Mucosa of stomach (tissue), 1 donor: ENCODE measurements around the gene SOD3.

Source experiments
- H3K27me3 ChIP-seq: one replicate; pipeline ENCODE4 v1.7.0; 2013; ENCODE audit warnings: mild to moderate bottlenecking, low read length; ENCODE audit not compliant: control insufficient read depth, insufficient read depth
- H3K36me3 ChIP-seq: one replicate; pipeline ENCODE4 v1.7.0; 2013; ENCODE audit warnings: low read length; ENCODE audit not compliant: control insufficient read depth, insufficient read depth
- H3K4me1 ChIP-seq: one replicate; pipeline ENCODE4 v1.7.0; 2013; ENCODE audit warnings: mild to moderate bottlenecking, low read length; ENCODE audit not compliant: control insufficient read depth, insufficient read depth
- H3K4me3 ChIP-seq: one replicate; pipeline ENCODE4 v1.7.0; 2013; ENCODE audit warnings: low read length
- H3K9ac ChIP-seq: one replicate; pipeline ENCODE4 v1.7.0; 2013; ENCODE audit warnings: mild to moderate bottlenecking, low read length, moderate library complexity
- H3K9me3 ChIP-seq: one replicate; pipeline ENCODE4 v1.7.0; 2013; ENCODE audit warnings: mild to moderate bottlenecking, low read length, moderate library complexity; ENCODE audit not compliant: control insufficient read depth
- donor health status: Pancreatic carcinoma.

Gene SOD3

DNA sequence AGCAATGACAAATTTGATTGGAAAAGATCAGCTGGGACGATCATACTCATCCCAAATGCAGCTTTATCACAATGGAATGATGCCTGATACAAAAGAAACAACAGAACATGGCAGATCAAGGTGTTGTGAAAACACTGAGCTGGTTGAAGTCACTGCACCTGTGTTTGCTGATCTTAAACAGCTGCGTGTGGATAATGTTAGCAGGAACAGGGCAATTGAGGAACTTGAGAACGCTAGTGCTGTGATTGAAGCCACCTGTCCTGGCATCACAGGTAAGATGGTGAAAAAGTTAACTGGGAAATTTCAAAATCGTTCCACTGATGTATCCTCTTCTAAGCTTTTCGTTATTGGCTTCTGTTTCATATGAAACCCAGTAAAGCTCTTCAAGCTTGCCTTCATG is 27.4 kb upstream of the SOD3 start:
- no peak overlapping the region for H3K4me3 ChIP-seq
- no peaks in the 10 kb centered on the region for H3K9me3 ChIP-seq
- H3K36me3 ChIP-seq = no peaks in the 10 kb centered on the region
- no peaks in the 10 kb centered on the region for H3K27me3 ChIP-seq
- no peak overlapping the region for H3K9ac ChIP-seq
- H3K4me1 ChIP-seq = no peaks in the 10 kb centered on the region

- Histone ChIP-seq H3K9me3 (no peaks in the 10 kb centered on the region), H3K27me3 (no peaks in the 10 kb centered on the region), H3K4me3 (no peak overlapping the region), H3K36me3 (no peaks in the 10 kb centered on the region), H3K9ac (no peak overlapping the region), H3K4me1 (no peaks in the 10 kb centered on the region)
Measured at GRCh38 chr4:24768604-24769003, 26.8 kb upstream of the SOD3 start.

GRCh38 chr4:24769571-24769970 is 25.8 kb upstream of the SOD3 start:
- Histone ChIP-seq H3K4me3 (no peak overlapping the region), H3K9me3 (no peaks in the 10 kb centered on the region), H3K27me3 (no peaks in the 10 kb centered on the region), H3K36me3 (no peaks in the 10 kb centered on the region), H3K9ac (no peak overlapping the region), H3K4me1 (no peaks in the 10 kb centered on the region)

- Histone ChIP-seq H3K9me3 (no peaks in the 10 kb centered on the region), H3K4me3 (no peak overlapping the region), H3K27me3 (no peaks in the 10 kb centered on the region), H3K36me3 (no peaks in the 10 kb centered on the region), H3K9ac (no peak overlapping the region), H3K4me1 (no peaks in the 10 kb centered on the region)
Measured at GRCh38 chr4:24770032-24770584, 25.3 kb upstream of the SOD3 start.

- Histone ChIP-seq H3K4me3 (no peak overlapping the region), H3K36me3 (no peaks in the 10 kb centered on the region), H3K4me1 (no peaks in the 10 kb centered on the region), H3K9me3 (no peaks in the 10 kb centered on the region), H3K9ac (no peak overlapping the region), H3K27me3 (no peaks in the 10 kb centered on the region)
Measured at GRCh38 chr4:24770667-24771066, 24.7 kb upstream of the SOD3 start.

DNA sequence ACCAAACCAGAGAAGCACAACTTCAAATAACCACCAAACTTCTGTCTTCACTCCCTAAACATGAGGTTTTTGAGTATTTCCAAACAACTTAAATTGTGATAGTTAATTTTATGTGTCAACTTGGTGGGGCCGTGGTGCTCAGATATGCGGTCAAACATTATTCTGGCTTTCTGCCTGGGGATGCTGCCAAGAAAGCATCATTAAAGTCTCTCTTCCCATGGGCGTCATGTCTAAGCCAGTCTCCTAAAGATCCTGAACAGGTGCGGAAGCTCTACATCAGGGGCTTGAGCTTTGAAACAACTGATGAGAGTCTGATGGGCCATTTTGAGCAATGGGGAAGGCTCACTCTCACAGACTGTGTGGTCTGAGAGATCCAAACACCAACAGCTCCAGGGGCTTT is 24.1 kb upstream of the SOD3 start:
- Histone ChIP-seq H3K4me3 (no peak overlapping the region), H3K9ac (no peak overlapping the region), H3K4me1 (no peaks in the 10 kb centered on the region), H3K9me3 (no peaks in the 10 kb centered on the region), H3K36me3 (no peaks in the 10 kb centered on the region), H3K27me3 (no peaks in the 10 kb centered on the region)

DNA sequence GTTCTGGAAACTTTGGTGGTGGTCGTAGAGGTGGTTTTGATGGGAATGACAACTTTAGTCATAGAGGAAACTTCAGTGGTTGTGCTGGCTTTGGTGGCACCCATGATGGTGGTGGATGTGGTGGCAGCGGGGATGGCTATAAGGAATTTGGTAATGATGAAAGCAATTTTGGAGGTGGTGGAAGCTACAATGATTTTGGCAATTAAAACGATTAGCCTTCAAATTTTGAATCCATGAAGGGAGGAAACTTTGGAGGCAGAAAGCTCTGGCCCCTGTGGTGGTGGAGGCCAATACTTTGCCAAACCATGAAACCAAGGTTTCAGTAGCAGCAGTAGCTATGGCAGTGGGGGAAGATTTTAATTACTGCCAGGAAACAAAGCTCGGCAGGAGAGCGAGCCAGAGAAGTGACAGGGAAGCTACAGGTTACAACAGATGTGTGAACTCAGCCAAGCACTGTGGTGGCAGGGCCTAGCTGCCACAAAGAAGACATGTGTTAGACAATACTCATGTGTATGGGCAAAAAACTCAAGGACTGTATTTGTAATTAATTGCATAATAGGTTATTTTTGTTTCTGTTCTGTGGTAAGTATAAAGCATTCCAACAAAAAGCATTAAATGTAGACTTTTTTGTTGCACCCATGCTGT is 23.2 kb upstream of the SOD3 start:
- H3K4me3 ChIP-seq = no peak overlapping the region
- H3K9ac ChIP-seq = no peak overlapping the region
- no peaks in the 10 kb centered on the region for H3K36me3 ChIP-seq
- H3K27me3 ChIP-seq = no peaks in the 10 kb centered on the region
- no peaks in the 10 kb centered on the region for H3K4me1 ChIP-seq
- H3K9me3 ChIP-seq = no peaks in the 10 kb centered on the region

- Histone ChIP-seq H3K4me1 (no peaks in the 10 kb centered on the region), H3K4me3 (no peak overlapping the region), H3K27me3 (no peaks in the 10 kb centered on the region), H3K9me3 (no peaks in the 10 kb centered on the region), H3K9ac (no peak overlapping the region), H3K36me3 (no peaks in the 10 kb centered on the region)
Measured at GRCh38 chr4:24772952-24773351, 22.4 kb upstream of the SOD3 start.

- H3K27me3 ChIP-seq = no peaks in the 10 kb centered on the region
Measured at GRCh38 chr4:24774452-24774851, 20.9 kb upstream of the SOD3 start.

DNA sequence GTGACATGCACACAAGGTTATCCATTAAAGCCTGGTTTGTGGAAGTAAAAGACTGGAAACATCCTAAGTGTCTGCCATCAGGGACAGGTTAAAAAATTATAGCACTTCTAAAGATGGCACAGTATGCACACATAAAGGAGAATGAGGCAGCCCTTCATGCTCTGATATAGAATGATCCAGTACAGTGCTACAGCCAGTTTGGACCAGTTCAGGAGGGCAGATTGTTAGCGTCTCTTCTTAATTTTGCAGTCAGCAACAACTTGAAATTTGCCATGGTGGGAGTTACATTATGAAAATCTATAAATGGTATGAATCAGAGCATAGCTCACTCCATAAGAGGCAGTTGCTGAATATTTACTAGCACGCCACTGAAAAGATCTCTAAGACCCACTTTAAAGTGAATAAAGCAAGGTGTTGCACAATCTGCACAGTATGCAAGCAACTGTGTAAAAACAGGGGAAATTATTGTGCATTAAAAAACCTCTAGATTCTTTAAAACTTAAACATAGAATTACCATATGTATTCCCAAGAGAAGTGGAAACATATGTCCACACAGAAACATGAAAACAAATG is 20.3 kb upstream of the SOD3 start:
- H3K36me3 ChIP-seq = no peaks in the 10 kb centered on the region
- H3K4me1 ChIP-seq = no peaks in the 10 kb centered on the region
- no peaks in the 10 kb centered on the region for H3K27me3 ChIP-seq
- no peak overlapping the region for H3K4me3 ChIP-seq
- no peaks in the 10 kb centered on the region for H3K9me3 ChIP-seq
- H3K9ac ChIP-seq = no peak overlapping the region

More at GRCh38 chr4:24774452-24774851, 20.9 kb upstream of the SOD3 start:
- no peaks in the 10 kb centered on the region for H3K9me3 ChIP-seq
- H3K4me1 ChIP-seq = no peaks in the 10 kb centered on the region
- no peak overlapping the region for H3K4me3 ChIP-seq
- no peaks in the 10 kb centered on the region for H3K36me3 ChIP-seq
- no peak overlapping the region for H3K9ac ChIP-seq

- Histone ChIP-seq H3K4me3 (no peak overlapping the region), H3K36me3 (no peaks in the 10 kb centered on the region), H3K9ac (no peak overlapping the region), H3K4me1 (no peaks in the 10 kb centered on the region), H3K27me3 (no peaks in the 10 kb centered on the region), H3K9me3 (no peaks in the 10 kb centered on the region)
Measured at GRCh38 chr4:24775750-24776149, 19.6 kb upstream of the SOD3 start.

- H3K9me3 ChIP-seq = no peaks in the 10 kb centered on the region
- no peaks in the 10 kb centered on the region for H3K4me1 ChIP-seq
- no peak overlapping the region for H3K9ac ChIP-seq
- no peaks in the 10 kb centered on the region for H3K36me3 ChIP-seq
- no peaks in the 10 kb centered on the region for H3K27me3 ChIP-seq
- H3K4me3 ChIP-seq = no peak overlapping the region
Measured at GRCh38 chr4:24777536-24778463, 17.6 kb upstream of the SOD3 start.
